ENCODE measurements around the gene PRG2.
"Not testable (repeated sequence)": the region's sequence is repeated elsewhere in the genome, so short reads cannot be mapped to it uniquely, and the experiment has no call there.

Gene PRG2

GRCh38 chr11:57418131-57418530 is 27.7 kb upstream of the PRG2 start:
- DNase-seq, result no peak

- DNase-seq, result no peak
Measured at GRCh38 chr11:57417056-57417455, 26.6 kb upstream of the PRG2 start.

GRCh38 chr11:57416436-57416835 is 26.0 kb upstream of the PRG2 start:
- no peak for DNase-seq

GRCh38 chr11:57414612-57415212 is 24.3 kb upstream of the PRG2 start:
- DNase-seq, result no peak

GRCh38 chr11:57413681-57414080 is 23.2 kb upstream of the PRG2 start:
- no peak for DNase-seq

GRCh38 chr11:57410287-57410686 is 19.8 kb upstream of the PRG2 start:
- DNase-seq, result no peak

- DNase-seq, result no peak
Measured at GRCh38 chr11:57409321-57410100, 19.1 kb upstream of the PRG2 start.

- no peak for DNase-seq
Measured at GRCh38 chr11:57408771-57409170, 18.3 kb upstream of the PRG2 start.

GRCh38 chr11:57407941-57408475 is 17.6 kb upstream of the PRG2 start:
- DNase-seq, result no peak

GRCh38 chr11:57407010-57407920 is 16.8 kb upstream of the PRG2 start:
- DNase-seq, result no peak

GRCh38 chr11:57406337-57406904 is 16.0 kb upstream of the PRG2 start:
- no peak for DNase-seq

GRCh38 chr11:57405271-57405860 is 14.9 kb upstream of the PRG2 start:
- no peak for DNase-seq

GRCh38 chr11:57403802-57404147 is 13.3 kb upstream of the PRG2 start:
- no peak for DNase-seq

GRCh38 chr11:57403003-57403801 is 12.8 kb upstream of the PRG2 start:
- DNase-seq, result not testable (repeated sequence)

GRCh38 chr11:57402188-57403002 is 11.9 kb upstream of the PRG2 start:
- no peak for DNase-seq

- no peak for DNase-seq
Measured at GRCh38 chr11:57399972-57400578, 9.6 kb upstream of the PRG2 start.

- no peak for DNase-seq
Measured at GRCh38 chr11:57399221-57399620, 8.8 kb upstream of the PRG2 start.

GRCh38 chr11:57397394-57397990 is 7.0 kb upstream of the PRG2 start:
- DNase-seq, result no peak

- DNase-seq, result no peak
Measured at GRCh38 chr11:57396744-57397143, 6.3 kb upstream of the PRG2 start.

Data from activated CD4-positive, CD25-positive, alpha-beta regulatory T cell treated with anti-CD3 and anti-CD28 coated beads, Interleukin-2, amount 50 U/mL, for 72 hours (primary cell).